Measurements from ENCODE around the gene C3orf49. TPM values are rescaled to one million over a fixed set of nuclear protein-coding genes. Genes with fewer than 3 reads are reported as not detected.

Gene C3orf49, protein sequence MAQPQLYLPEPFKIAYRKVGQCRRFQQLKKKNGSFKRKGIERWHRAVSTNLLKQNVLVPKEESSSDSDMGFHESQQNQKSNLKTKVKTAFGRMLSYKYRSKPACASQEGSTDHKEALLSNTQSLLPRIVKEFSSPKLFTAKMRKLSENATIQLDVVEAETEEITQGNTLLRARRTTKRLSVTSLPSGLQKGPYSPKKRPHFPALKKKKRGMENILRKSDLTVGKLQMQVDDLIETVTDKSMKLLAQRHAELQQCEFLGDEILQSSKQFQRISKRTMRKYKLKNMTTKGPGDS
- total RNA-seq, result not detected

DNA sequence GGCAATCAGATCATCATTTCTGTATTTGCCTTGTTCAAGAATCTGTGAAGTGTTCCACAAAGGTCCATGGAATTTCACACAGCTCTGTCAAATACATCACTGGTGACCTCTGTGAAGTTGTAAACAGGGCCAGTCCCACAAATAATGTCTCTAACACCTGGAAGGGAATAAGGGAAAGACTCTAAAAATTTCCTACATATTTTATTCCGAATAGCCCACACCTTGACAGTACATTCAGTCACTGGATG, at the start of gene C3orf49:
TSS of gene C3orf49 (plus strand) at position 149 of the 248 bp plus-strand sequence. CDS start 173 bp downstream, outside the sequence.
- no peaks in the 10 kb centered on the region for H3K4me1 Mint-ChIP-seq
- DNase-seq, result no peak
- H3K9me3 Mint-ChIP-seq, result no peaks in the 10 kb centered on the region
- no peaks in the 10 kb centered on the region for H3K27me3 Mint-ChIP-seq
- H3K36me3 Mint-ChIP-seq (ENCODE audit: low read depth), result no peaks in the 10 kb centered on the region
- no peak within 1 kb of the TSS for H3K27ac Mint-ChIP-seq
- ChIA-PET POLR2A (no interaction called here), CTCF (interaction anchor here (1.2 to 4.4 kb wide), 6 partner anchors 11 to 470 kb away, joined by 4 to 23 read pairs (median 14); no protein-coding TSS in a partner anchor)
- no peak within 1 kb of the TSS for H3K4me3 Mint-ChIP-seq

DNA sequence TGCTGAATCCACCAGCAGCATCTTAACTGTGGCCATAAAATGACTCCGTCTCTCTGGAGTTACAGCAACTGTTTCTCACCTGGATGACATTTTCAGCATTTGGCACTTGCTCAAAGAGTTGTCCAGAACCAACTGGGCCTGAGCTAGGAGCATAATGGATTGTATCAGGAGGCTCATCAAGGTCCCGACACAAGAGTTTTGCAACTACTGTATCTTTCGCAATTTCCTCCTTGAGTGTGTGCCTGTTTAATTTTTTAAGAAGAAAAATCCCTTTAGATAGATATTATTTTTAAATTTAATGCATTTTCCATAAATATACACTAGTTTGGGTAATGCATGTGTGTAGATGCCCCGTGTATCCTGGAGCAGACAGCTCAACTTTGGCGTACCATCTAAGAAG, 44.3 kb upstream of the C3orf49 start:
- Mint-ChIP-seq H3K27ac (no peak overlapping the region), H3K36me3 (ENCODE audit: low read depth) (no peaks in the 10 kb centered on the region), H3K9me3 (no peaks in the 10 kb centered on the region), H3K27me3 (no peaks in the 10 kb centered on the region), H3K4me1 (no peaks in the 10 kb centered on the region), H3K4me3 (no peak overlapping the region)
- CTCF ChIA-PET, result no interaction called here
- POLR2A ChIA-PET, result no interaction called here
- DNase-seq, result no peak

DNA sequence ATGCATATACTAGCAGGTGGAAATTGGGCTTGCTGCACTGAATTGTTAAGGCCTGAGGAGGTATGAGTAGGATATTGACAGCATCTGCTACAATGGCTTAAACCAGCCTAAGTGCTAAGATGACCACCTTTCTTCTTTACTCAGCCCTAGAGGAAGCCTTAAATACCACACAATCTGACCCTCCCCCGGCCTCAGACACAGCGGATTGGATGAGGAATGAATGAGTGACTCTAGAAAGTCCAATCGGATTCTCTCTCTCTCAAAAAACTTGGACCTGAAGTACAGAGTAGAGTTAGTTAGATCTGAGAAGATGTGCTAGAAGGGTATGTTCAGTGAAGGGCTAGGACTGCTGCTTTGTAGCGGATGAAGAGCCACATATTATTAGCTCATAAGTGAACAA, 39.9 kb upstream of the C3orf49 start:
- ChIA-PET POLR2A (no interaction called here), CTCF (no interaction called here)
- Mint-ChIP-seq H3K27me3 (no peaks in the 10 kb centered on the region), H3K27ac (no peak overlapping the region), H3K36me3 (ENCODE audit: low read depth) (no peaks in the 10 kb centered on the region), H3K9me3 (no peaks in the 10 kb centered on the region), H3K4me1 (no peaks in the 10 kb centered on the region), H3K4me3 (no peak overlapping the region)
- DNase-seq, result no peak

DNA sequence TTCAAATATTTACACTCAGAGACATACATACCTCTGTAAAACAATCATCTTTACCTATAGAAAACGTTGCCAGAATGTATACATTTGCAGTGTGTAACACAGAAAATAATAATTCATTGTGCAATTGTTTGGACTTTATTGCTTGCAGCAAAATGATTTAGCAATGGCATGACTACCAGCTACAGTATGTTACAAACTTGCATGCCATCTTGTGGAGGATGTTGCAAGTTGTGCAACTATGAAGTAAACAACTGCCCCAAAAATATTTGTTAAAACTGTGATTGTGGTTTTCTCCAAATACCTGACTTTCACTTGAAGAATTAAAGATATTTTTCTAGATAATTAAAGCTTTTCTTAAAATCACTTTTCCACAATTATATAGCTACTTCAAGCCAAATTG, 27.1 kb upstream of the C3orf49 start:
- CTCF ChIA-PET, result no interaction called here
- H3K27ac Mint-ChIP-seq, result no peak overlapping the region
- H3K4me3 Mint-ChIP-seq, result no peak overlapping the region
- POLR2A ChIA-PET, result no interaction called here
- H3K9me3 Mint-ChIP-seq, result no peaks in the 10 kb centered on the region
- no peaks in the 10 kb centered on the region for H3K4me1 Mint-ChIP-seq
- H3K27me3 Mint-ChIP-seq, result peaks cover 3% of the 10 kb centered on the region
- no peak for DNase-seq
- H3K36me3 Mint-ChIP-seq (ENCODE audit: low read depth), result no peaks in the 10 kb centered on the region

DNA sequence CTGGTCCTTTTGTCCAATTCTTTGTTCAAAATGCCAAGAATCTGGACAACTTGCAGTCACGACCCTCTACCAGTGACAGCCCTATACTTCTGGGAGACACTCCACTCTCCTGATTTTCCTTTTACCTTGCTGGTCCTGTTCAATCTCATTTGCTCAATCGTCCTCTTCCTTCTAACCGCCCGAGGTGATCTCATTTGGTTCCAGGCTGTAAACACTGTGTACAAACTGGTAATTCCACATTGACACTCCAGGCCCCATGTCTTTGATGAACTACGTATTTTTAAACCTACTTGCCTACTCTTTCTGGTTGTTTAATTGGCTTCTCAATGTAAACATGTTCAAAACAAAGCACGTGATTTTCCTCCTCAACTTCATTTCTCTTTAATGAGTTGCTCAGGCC, 23.7 kb upstream of the C3orf49 start:
- Mint-ChIP-seq H3K27ac (no peak overlapping the region), H3K36me3 (ENCODE audit: low read depth) (no peaks in the 10 kb centered on the region), H3K4me1 (no peaks in the 10 kb centered on the region), H3K9me3 (no peaks in the 10 kb centered on the region), H3K4me3 (no peak overlapping the region), H3K27me3 (peaks cover 2% of the 10 kb centered on the region)
- no peak for DNase-seq
- CTCF ChIA-PET, result no interaction called here
- POLR2A ChIA-PET, result no interaction called here

DNA sequence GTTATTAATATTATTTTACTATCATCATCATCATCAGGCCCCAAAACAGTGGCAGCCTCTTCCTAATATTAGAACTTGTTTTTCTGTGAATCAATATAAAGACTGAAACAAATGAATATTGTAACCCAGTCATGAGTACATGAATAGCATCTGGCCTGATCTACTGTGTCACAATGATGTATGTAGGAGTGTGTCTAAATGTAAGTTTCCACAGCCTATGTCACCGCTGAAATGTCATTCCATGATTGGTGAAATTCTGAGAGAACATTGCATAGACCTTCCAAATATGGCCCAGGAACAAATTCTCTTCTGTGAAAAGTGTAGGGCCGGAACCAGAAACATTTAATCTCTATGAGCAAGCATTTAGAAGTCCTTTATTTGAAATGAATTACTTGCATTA, 20.6 kb upstream of the C3orf49 start:
- Mint-ChIP-seq H3K36me3 (ENCODE audit: low read depth) (no peaks in the 10 kb centered on the region), H3K9me3 (no peaks in the 10 kb centered on the region), H3K27me3 (peaks cover 2% of the 10 kb centered on the region), H3K4me3 (no peak overlapping the region), H3K27ac (no peak overlapping the region), H3K4me1 (no peaks in the 10 kb centered on the region)
- no peak for DNase-seq
- POLR2A ChIA-PET, result no interaction called here
- CTCF ChIA-PET, result no interaction called here

DNA sequence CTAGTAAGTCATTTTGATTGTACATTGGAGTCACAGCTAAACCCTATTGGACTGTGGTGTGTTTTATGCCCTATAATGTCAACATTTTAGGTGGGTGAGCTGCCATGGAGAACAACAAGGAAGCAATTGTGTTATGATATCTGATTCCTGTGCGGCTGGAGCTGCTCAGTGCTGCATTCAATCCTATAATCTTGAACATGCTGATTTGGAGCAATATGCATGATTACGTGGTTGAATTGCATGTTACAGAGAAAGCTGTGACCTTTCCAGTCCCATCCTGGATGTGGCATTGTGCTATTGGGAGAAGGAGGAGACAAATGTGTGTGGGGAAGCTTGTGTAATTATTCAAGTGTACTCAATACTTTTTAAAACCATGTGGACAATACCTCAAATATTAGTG, 20.1 kb upstream of the C3orf49 start:
- no peak overlapping the region for H3K4me3 Mint-ChIP-seq
- no peaks in the 10 kb centered on the region for H3K4me1 Mint-ChIP-seq
- H3K36me3 Mint-ChIP-seq (ENCODE audit: low read depth), result no peaks in the 10 kb centered on the region
- ChIA-PET POLR2A (no interaction called here), CTCF (no interaction called here)
- DNase-seq, result no peak
- no peak overlapping the region for H3K27ac Mint-ChIP-seq
- no peaks in the 10 kb centered on the region for H3K9me3 Mint-ChIP-seq
- H3K27me3 Mint-ChIP-seq, result peaks cover 2% of the 10 kb centered on the region

DNA sequence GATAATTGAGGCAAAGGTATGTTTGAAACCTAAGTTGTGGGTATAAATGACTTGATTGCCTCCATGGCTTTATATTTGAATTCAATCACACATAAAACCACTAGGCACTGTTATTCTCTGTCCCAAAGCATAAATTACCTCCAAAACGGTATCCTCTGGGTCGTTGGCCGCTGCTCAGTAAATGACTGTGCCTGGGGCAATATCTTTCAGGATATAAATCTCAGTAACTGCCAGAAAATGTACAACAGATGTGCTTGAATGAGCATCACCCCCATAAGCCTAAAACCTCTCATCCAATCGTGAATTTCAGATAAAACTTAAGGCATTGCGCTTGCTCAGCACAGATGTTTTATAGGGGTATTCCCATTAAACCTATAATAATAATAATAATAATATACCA, 19.0 kb upstream of the C3orf49 start:
- no peak overlapping the region for H3K4me3 Mint-ChIP-seq
- no peaks in the 10 kb centered on the region for H3K36me3 Mint-ChIP-seq (ENCODE audit: low read depth)
- H3K9me3 Mint-ChIP-seq, result no peaks in the 10 kb centered on the region
- no peak for DNase-seq
- ChIA-PET CTCF (no interaction called here), POLR2A (no interaction called here)
- no peak overlapping the region for H3K27ac Mint-ChIP-seq
- H3K4me1 Mint-ChIP-seq, result no peaks in the 10 kb centered on the region
- peaks cover 2% of the 10 kb centered on the region for H3K27me3 Mint-ChIP-seq

DNA sequence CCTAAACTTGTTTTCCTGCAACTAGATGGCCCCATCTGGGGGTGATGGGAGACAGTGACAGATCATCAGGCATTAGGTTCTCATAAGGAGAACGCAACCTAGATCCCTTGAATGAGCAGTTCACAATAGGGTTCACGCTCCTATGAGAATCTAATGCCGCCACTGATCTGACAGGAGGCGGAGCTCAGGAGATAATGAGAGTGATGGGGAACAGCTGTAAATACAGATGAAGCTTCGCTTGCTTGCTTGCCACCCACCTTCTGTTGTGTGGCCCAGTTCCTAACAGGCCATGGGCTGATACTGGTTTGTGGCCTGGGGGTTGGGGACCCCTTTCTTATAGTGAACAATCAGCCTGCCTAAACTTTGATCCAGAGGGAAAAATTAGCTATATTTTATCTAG, 15.2 kb upstream of the C3orf49 start:
- Mint-ChIP-seq H3K36me3 (ENCODE audit: low read depth) (no peaks in the 10 kb centered on the region), H3K27me3 (no peaks in the 10 kb centered on the region), H3K4me3 (no peak overlapping the region), H3K27ac (no peak overlapping the region), H3K4me1 (no peaks in the 10 kb centered on the region), H3K9me3 (no peaks in the 10 kb centered on the region)
- ChIA-PET CTCF (interaction anchor here (1.6 kb wide), 1 partner anchor 454 kb away, joined by 6 read pairs; no protein-coding TSS in a partner anchor), POLR2A (no interaction called here)
- no peak for DNase-seq

DNA sequence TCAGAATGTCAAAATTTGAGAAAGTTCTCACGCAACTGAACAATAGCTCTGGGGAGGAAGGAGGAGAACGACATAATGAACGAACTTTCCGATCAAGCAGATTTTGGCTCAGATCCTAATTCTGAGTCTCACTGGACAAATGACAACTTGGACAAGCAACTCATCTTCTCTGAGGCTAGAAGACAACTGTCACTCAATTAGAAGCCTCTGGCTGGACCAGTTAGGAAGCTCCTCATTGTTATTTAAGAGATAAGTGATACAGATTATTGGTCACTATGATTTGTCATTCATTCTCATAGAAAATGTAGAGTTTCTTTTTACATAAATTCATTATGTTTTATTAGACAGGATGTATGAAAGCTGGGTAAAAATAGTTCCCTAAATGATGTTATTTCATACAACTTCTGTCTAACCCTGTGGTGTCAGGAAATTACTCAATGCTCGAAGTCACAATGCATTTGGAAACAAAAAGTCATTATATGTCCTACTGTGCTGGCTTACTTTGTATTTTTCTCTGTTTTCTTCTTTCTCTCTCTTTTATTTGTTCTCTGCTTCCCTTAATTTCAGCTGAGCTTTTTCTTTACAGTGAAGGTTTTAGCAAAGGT, 11.0 kb upstream of the C3orf49 start:
- H3K9me3 Mint-ChIP-seq, result no peaks in the 10 kb centered on the region
- no peak overlapping the region for H3K27ac Mint-ChIP-seq
- no peaks in the 10 kb centered on the region for H3K27me3 Mint-ChIP-seq
- POLR2A ChIA-PET, result no interaction called here
- H3K4me1 Mint-ChIP-seq, result no peaks in the 10 kb centered on the region
- CTCF ChIA-PET, result no interaction called here
- no peak for DNase-seq
- no peaks in the 10 kb centered on the region for H3K36me3 Mint-ChIP-seq (ENCODE audit: low read depth)
- H3K4me3 Mint-ChIP-seq, result no peak overlapping the region

DNA sequence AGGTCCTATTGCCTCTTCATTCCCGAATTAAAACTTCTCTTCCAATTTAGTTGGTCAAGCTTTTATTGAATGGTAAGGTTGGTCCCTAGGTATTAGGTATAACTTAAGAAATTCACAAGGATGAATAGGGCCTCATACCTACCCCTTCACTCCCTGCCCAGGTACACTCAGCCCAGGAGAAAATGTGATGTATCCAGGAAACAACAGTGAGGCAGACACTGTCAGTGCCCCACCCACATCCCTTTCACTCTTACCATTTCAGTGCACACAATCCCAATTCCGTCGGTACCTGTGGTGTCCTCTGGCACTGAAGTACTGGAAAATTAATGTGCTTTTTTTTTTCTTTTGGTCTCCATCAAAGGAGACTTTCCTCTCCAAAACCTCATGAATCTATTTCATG, 10.5 kb upstream of the C3orf49 start:
- POLR2A ChIA-PET, result no interaction called here
- H3K9me3 Mint-ChIP-seq, result no peaks in the 10 kb centered on the region
- H3K27ac Mint-ChIP-seq, result no peak overlapping the region
- no peaks in the 10 kb centered on the region for H3K36me3 Mint-ChIP-seq (ENCODE audit: low read depth)
- no peak overlapping the region for H3K4me3 Mint-ChIP-seq
- no peak for DNase-seq
- H3K4me1 Mint-ChIP-seq, result no peaks in the 10 kb centered on the region
- CTCF ChIA-PET, result no interaction called here
- H3K27me3 Mint-ChIP-seq, result no peaks in the 10 kb centered on the region

DNA sequence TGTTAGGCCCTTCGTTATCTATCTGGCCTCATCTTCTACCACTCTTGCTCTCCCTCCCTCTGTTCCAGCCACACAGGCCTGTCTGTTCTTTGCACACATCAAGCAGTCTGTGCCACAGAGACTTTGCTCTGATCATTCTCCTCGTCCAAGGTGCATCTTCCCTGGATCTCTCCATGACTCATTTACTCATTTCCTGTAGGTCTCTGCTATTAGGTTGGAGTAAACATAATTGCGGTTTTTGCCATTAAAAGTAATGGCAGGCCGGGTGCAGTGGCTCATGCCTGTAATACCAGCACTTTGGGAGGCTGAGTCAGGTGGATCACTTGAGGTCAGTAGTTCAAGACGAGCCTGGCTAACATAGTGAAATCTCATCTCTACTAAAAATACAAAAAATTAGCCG, 9.5 kb upstream of the C3orf49 start:
- POLR2A ChIA-PET, result no interaction called here
- no peak overlapping the region for H3K4me3 Mint-ChIP-seq
- no peaks in the 10 kb centered on the region for H3K36me3 Mint-ChIP-seq (ENCODE audit: low read depth)
- no peaks in the 10 kb centered on the region for H3K4me1 Mint-ChIP-seq
- H3K27ac Mint-ChIP-seq, result no peak overlapping the region
- H3K27me3 Mint-ChIP-seq, result no peaks in the 10 kb centered on the region
- CTCF ChIA-PET, result no interaction called here
- no peaks in the 10 kb centered on the region for H3K9me3 Mint-ChIP-seq
- DNase-seq, result no peak

DNA sequence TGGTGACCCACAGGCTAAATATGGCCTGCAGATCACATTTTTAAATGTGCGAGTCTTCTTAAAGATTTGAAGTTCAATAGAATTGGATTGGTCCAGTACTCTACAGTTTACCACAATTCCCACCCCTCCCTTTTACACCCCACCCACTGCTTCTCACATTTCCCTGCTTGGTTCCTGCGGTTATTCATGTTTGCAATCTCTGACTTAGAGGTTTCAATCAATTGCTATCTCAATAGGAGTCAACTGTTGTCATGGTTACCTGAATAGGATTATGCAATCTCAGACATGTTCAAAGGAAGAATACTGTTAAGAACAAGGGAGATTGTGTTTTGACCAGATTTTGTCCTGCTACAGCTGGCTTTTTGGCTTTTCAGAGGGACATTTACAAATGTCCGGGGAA, 4.9 kb upstream of the C3orf49 start:
- CTCF ChIA-PET, result no interaction called here
- Mint-ChIP-seq H3K27ac (no peak overlapping the region), H3K9me3 (no peaks in the 10 kb centered on the region)

DNA sequence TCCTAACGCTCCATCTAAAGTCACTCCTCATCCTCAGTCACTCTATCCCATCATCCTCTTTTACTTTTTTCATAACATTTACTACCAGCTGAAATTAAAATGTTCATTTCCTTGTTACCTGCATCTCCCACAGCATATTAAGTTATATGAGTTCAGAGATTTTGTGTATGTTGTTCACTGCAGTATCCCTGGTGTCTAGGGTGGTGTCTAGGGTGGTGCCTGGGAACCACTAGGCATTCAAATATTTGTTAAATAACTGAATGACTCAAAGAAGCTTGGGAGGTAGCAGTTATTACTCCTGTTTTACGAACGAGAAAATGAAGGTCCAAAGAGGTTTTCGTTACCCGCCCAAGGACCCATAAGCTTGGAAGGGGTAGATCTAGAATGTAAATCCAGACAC, 1.9 kb upstream of the C3orf49 start:
- Mint-ChIP-seq H3K9me3 (no peaks in the 10 kb centered on the region), H3K4me3 (no peak overlapping the region), H3K36me3 (ENCODE audit: low read depth) (no peaks in the 10 kb centered on the region)

More for the DNA sequence above, 4.9 kb upstream of the C3orf49 start:
- POLR2A ChIA-PET, result no interaction called here
- Mint-ChIP-seq H3K4me1 (no peaks in the 10 kb centered on the region), H3K27me3 (no peaks in the 10 kb centered on the region), H3K36me3 (ENCODE audit: low read depth) (no peaks in the 10 kb centered on the region), H3K4me3 (no peak overlapping the region)
- DNase-seq, result no peak

More for the DNA sequence above, 1.9 kb upstream of the C3orf49 start:
- no peak for DNase-seq
- no peaks in the 10 kb centered on the region for H3K27me3 Mint-ChIP-seq
- CTCF ChIA-PET, result interaction anchor here (0.7 to 4.4 kb wide), 5 partner anchors 13 to 472 kb away, joined by 3 to 23 read pairs (median 20); no protein-coding TSS in a partner anchor
- POLR2A ChIA-PET, result no interaction called here
- H3K27ac Mint-ChIP-seq, result no peak overlapping the region
- no peaks in the 10 kb centered on the region for H3K4me1 Mint-ChIP-seq
